Jurkat, Clone E6-1 (cell line): ENCODE results near the gene BEND2.
A peak's percentile ranks its signal among the peaks of the same experiment; 100 is the strongest.

ENCODE experiments used
- DNase-seq: peaks from one replicate; pipeline ENCODE4 v3.0.0-alpha.2; 2011; ENCODE audit warnings: low read depth, low spot score
- H3K4me3 ChIP-seq: 2 replicates; pipeline ENCODE4 v1.5.1; 2011; ENCODE audit warnings: mild to moderate bottlenecking, low read length, control low read depth, moderate library complexity

Gene BEND2

GRCh38 chrX:18149454-18149853, 71.2 kb downstream of the BEND2 start:
- no peak overlapping the region for H3K4me3 ChIP-seq
- no peak for DNase-seq

GRCh38 chrX:18146954-18147353, 73.7 kb downstream of the BEND2 start:
- peak; percentile 23 for DNase-seq
- H3K4me3 ChIP-seq, result no peak overlapping the region

- no peak for DNase-seq
- no peak overlapping the region for H3K4me3 ChIP-seq
These were observed 74.7 kb downstream of the BEND2 start for GRCh38 chrX:18146009-18146408.

GRCh38 chrX:18136816-18137215, 83.9 kb downstream of the BEND2 start:
- no peak overlapping the region for H3K4me3 ChIP-seq
- no peak for DNase-seq

- no peak for DNase-seq
- no peak overlapping the region for H3K4me3 ChIP-seq
These were observed 87.1 kb downstream of the BEND2 start for GRCh38 chrX:18133605-18134004.

- no peak for DNase-seq
- H3K4me3 ChIP-seq, result no peak overlapping the region
These were observed 91.0 kb downstream of the BEND2 start for GRCh38 chrX:18129690-18130089.

GRCh38 chrX:18126971-18127370, 93.7 kb downstream of the BEND2 start:
- H3K4me3 ChIP-seq, result no peak overlapping the region

GRCh38 chrX:18119856-18120255, 100.8 kb downstream of the BEND2 start:
- DNase-seq, result no peak
- H3K4me3 ChIP-seq, result no peak overlapping the region

More at GRCh38 chrX:18126971-18127370, 93.7 kb downstream of the BEND2 start:
- no peak for DNase-seq
